Panc1 (cell line): ENCODE measurements around the gene PACSIN1. TPM values are rescaled to one million over a fixed set of nuclear protein-coding genes. Genes with fewer than 3 reads are reported as not detected.

ENCODE experiments used
- ATAC-seq: fragments of 200-7000 bp; cut with Tn5 transposase; 2 replicates; pipeline ENCODE4 v1.9.1; 2020; ENCODE audit warnings: mild to moderate bottlenecking, moderate library complexity
- BruUV-seq: library from RNA; stranded (reverse); fragments of 400-500 nt; replicated peaks from 2 replicates; lab custom pipeline; 2021; lab: Mats Ljungman, UMichigan
- CTCF ChIA-PET: fragments of 300-600 bp; sonication (Branson Sonifier 250); formaldehyde crosslinking; loops from one replicate; lab custom pipeline; 2022; ENCODE audit warnings: antibody characterized with exemption; lab: Charles Lee
- POLR2A ChIA-PET: fragments of 300-600 bp; sonication (Branson Sonifier 250); formaldehyde crosslinking; loops from one replicate; lab custom pipeline; 2022; ENCODE audit warnings: antibody characterized with exemption; lab: Charles Lee
- DNase-seq: peaks from one replicate; pipeline ENCODE4 v3.0.0-alpha.2; 2010; ENCODE audit warnings: low read depth, low spot score
- H3K27ac ChIP-seq: 2 replicates; pipeline ENCODE4 v1.5.1; 2011; ENCODE audit warnings: mild to moderate bottlenecking, low read length, inconsistent platforms
- H3K27me3 ChIP-seq: fragments of 200-500 bp; sonication (Bioruptor generic); 2 replicates; pipeline ENCODE4 v1.6.0; 2014; ENCODE audit warnings: low read length, inconsistent platforms; ENCODE audit not compliant: control insufficient read depth, insufficient read depth
- H3K36me3 ChIP-seq: fragments of 200-500 bp; sonication (Bioruptor generic); 2 replicates; pipeline ENCODE4 v1.5.1; 2014; ENCODE audit warnings: inconsistent platforms, mild to moderate bottlenecking, low read length, moderate library complexity; ENCODE audit not compliant: control insufficient read depth, insufficient read depth
- H3K4me1 ChIP-seq: 2 replicates; pipeline ENCODE4 v1.5.1; 2011; ENCODE audit warnings: inconsistent platforms, mild to moderate bottlenecking, low read length, moderate library complexity; ENCODE audit not compliant: control insufficient read depth, insufficient read depth
- H3K4me3 ChIP-seq, 2 experiments: 2 replicates each; pipeline ENCODE4 v1.5.1; 2011 to 2012; ENCODE audit warnings: low read depth in 2 of 2, low read length in 2 of 2, mild to moderate bottlenecking in 2 of 2, inconsistent platforms in 1 of 2, moderate library complexity in 1 of 2
- H3K9me3 ChIP-seq: fragments of 200-500 bp; sonication (Bioruptor generic); 2 replicates; pipeline ENCODE4 v1.5.1; 2014; ENCODE audit warnings: low read depth, mild to moderate bottlenecking, inconsistent platforms, low read length, moderate library complexity; ENCODE audit not compliant: control insufficient read depth, insufficient read depth
- CTCF ChIP-seq: fragments of 450-650 bp; IDR thresholded peaks from 2 replicates; pipeline ENCODE4 v1.5.1; 2017; ENCODE audit warnings: mild to moderate bottlenecking
- POLR2AphosphoS5 ChIP-seq: IDR thresholded peaks from 2 replicates; pipeline ENCODE4 v1.6.1; 2012; ENCODE audit warnings: mild to moderate bottlenecking, low read depth, low read length, moderate library complexity
- REST ChIP-seq, 2 experiments: IDR thresholded peaks; 2 replicates each; pipeline ENCODE4 v1.6.1; 2011 to 2012; ENCODE audit warnings: low read depth in 2 of 2, control low read depth in 1 of 2, low read length in 1 of 2, mild to moderate bottlenecking in 1 of 2, moderate library complexity in 1 of 2; ENCODE audit not compliant: insufficient read depth in 1 of 2
- SIN3A ChIP-seq: IDR thresholded peaks from 2 replicates; pipeline ENCODE4 v1.6.1; 2012; ENCODE audit warnings: low read depth, mild to moderate bottlenecking, low read length, moderate library complexity, borderline replicate concordance; ENCODE audit not compliant: insufficient read depth
- TCF7L2 ChIP-seq: IDR thresholded peaks from 2 replicates; pipeline ENCODE4 v1.6.1; 2011; ENCODE audit warnings: mild to moderate bottlenecking, low read depth, low read length, inconsistent platforms
- in situ Hi-C: cut with HindIII; loops from 2 replicates; pipeline ENCODE4 v1.10.0; 2016; ENCODE audit warnings: low sequenced_read_pairs, low pct_unique_long_range_greater_than_20kb
- intact Hi-C: fragments of 100-400 bp; cut with micrococcal nuclease; formaldehyde crosslinking; loops from one replicate; pipeline ENCODE4 v1.10.0; 2022; ENCODE audit not compliant: unreplicated experiment
- total RNA-seq: library from RNA; stranded (reverse); gene quantifications from one replicate; pipeline ENCODE4 v1.2.1, GENCODE V29; 2021; ENCODE audit not compliant: unreplicated experiment

The PACSIN1 gene
- total RNA-seq, 1 experiment from 2014 or later: 0.18 TPM

GRCh38 chr6:34566830-34567546, 101.1 kb downstream of the PACSIN1 start:
- no peak overlapping the region for H3K4me3 ChIP-seq
- TF ChIP-seq POLR2AphosphoS5 (no peak), TCF7L2 (no peak), CTCF (no peak), SIN3A (no peak), REST (IDR thresholded peaks at IDR 0.05; ENCODE audit: insufficient read depth in 1 of 2, low read depth in 2 of 2, low read length in 1 of 2) (no peak)
- no peak overlapping the region for H3K27ac ChIP-seq
- no peak for DNase-seq
- ChIA-PET POLR2A (interaction anchor here (0.6 kb wide), 1 partner anchor 16 kb away, joined by 3 read pairs; no protein-coding TSS in a partner anchor), CTCF (no interaction called here)
- H3K9me3 ChIP-seq: no peaks in the 10 kb centered on the region
- ATAC-seq: no peak; the same call in 1 of the 2 replicates
- H3K27me3 ChIP-seq: no peaks in the 10 kb centered on the region
- intact Hi-C loops: no loop called here
- BruUV-seq: no TSS peak
- in situ Hi-C loops: no loop called here
- H3K4me1 ChIP-seq: 0 out of 2 replicates have a peak, but pooled peaks cover 3% of the 10 kb centered on the region
- H3K36me3 ChIP-seq: no peaks in the 10 kb centered on the region

DNA sequence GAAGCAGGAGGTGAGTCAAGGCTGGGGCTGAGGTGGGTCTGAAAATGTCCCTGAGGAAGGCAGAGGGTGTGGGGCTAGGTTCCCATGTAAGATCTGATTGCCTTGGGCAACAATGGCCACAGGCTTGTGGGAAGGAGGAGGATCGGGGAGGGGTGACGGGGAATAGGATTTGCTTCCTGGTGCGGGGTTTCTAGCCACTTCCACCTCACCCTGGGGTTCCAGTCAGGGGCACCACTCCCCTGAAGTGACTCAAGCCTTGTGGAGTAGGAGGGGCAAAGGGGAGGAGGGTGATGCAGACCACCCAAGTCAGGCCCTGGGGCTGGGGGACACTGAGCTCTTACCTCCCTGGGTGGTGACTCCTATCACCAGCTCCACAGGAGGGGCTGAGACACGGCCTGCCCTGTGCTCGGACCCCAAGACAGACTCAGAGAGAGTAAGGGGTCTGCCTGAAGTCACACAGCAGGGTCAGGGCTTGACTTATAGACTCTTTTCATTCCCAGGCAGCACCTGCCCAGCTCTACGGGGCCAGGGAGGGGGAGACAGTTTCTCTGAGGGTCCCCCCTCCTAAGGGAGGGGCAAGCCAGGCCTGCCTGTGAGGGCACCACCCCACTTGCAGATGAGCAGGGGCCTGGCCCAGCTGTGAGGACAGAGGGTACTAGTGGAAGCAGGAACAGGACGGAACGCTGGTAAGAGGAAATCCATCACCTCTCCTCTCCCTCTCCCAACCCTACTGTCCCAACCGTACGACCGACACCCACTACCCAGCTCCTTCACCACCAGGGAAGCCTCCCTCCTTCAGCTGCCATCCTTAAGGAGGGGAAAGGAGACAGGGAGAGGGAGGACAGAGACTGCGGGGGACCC, 102.7 kb downstream of the PACSIN1 start:
- intact Hi-C loops: no loop called here
- no peak for ATAC-seq
- no peak for TF ChIP-seq POLR2AphosphoS5
- TF ChIP-seq TCF7L2: no peak
- no peak for TF ChIP-seq CTCF
- no peak for TF ChIP-seq SIN3A
- no peak for TF ChIP-seq REST (IDR thresholded peaks at IDR 0.05; ENCODE audit: insufficient read depth in 1 of 2, low read depth in 2 of 2, low read length in 1 of 2)
- Histone ChIP-seq H3K27me3 (no peaks in the 10 kb centered on the region), H3K36me3 (no peaks in the 10 kb centered on the region), H3K4me3 (no peak overlapping the region), H3K9me3 (no peaks in the 10 kb centered on the region), H3K27ac (no peak overlapping the region), H3K4me1 (0 out of 2 replicates have a peak, but pooled peaks cover 3% of the 10 kb centered on the region)
- in situ Hi-C loops: no loop called here
- ChIA-PET POLR2A (interaction anchor here (0.6 kb wide), 1 partner anchor 64 kb away, joined by 6 read pairs; no protein-coding TSS in a partner anchor), CTCF (no interaction called here)
- BruUV-seq: no TSS peak
- no peak for DNase-seq
